HG03175 (cell line): ENCODE measurements around the gene MS4A10.

ENCODE experiments used
- ATAC-seq: cut with Tn5 transposase; IDR thresholded peaks from one replicate; pipeline ENCODE4 v1.9.1; 2021; ENCODE audit warnings: mild to moderate bottlenecking, moderate library complexity; ENCODE audit not compliant: unreplicated experiment

MS4A10 gene

DNA sequence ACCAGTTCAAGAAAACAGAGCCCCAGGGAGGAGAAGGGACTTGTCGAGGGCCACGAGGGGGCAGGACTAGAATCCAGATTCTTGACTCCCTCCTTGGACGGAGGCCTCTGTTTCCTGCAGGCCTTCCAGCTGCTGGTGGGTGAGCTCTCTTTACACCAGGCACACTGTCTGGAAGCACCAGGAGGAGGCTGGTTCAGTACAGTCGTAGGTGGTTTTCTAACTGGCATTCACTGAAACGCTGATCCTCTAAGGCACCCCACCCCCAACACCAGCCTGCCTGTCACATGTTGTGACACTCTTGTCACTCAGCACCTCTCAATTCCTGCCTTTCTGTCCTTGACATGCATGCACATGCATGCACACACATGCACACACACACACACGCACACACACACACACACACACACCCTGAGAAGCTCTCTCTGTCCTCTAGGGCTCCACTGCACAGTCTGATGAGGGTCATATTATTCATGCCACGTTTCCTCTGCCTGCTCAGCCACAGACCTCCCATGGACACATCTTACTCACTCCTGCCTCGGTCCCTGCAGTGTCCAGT, 751 bp downstream of the MS4A10 start:
- no peak for ATAC-seq

DNA sequence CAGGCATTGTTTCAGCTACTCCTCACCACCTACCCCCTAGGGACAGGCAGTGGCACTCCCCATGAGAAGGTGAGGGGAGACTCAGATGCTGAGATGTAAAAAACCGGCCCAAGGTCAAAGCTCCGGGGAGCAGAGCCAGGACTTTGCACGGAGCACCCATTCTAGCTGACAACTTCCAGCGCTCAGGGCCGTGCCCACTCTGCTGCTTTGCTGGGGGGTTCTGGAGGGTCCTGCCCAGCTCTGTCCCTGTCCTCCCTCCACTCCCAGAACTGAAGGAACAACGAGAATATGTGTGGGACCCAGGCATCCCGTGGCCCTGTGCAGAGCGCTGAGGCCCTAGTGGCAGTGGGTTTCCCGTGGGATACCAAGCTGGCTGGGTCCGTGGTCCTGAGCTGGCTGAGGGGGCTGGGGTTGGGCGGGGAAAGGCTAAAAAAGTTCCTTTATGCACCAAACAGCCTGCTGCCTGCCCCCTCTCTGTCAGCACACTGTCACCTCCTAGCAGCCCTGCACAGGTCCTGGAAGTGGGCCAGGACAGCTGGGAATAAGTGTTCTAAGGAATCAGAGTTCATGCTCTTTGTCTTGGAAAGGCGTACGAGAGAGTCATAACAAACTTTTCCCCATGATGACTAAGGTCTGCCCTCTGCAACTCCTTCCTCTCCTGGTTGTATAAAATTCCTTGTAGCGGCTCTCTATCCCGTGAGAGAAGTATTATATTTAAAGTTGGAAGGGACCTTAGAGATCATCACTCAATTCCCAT, 1.9 kb downstream of the MS4A10 start:
- ATAC-seq: no peak

DNA sequence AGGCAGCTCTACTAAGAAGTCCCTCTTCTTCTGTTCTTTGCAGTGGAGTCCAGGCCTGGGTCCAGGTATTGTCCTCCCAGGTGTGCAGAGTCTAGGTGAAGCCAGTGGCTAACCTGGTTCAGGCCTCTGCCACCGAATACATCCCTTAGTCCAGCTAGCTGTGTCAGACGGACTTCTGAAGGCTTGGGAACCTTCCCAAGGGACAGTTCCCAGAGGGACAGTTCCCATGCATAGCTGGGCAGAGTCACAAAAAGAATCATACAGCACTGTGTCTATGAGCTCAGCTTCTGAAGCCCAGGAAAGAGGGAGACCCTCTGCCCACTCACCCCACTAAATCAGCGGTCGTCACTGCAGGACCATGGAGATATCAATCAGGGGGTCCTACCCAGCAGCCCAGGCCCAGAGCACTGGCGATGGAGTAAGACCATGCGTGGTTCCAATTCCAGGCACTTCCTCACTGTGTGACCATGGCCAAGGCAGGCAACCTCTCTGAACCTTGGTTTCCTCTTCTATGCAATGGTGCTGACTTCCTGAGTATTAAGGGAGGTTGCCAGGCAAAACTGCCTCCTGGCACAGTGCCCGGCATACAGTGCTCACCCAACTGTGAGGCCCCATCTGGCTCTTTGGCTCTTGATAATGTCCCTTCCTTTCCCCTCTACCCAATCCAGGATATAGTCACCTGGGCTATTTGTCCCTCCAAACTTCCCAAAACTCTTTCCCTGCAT, 3.4 kb downstream of the MS4A10 start:
- no peak for ATAC-seq

DNA sequence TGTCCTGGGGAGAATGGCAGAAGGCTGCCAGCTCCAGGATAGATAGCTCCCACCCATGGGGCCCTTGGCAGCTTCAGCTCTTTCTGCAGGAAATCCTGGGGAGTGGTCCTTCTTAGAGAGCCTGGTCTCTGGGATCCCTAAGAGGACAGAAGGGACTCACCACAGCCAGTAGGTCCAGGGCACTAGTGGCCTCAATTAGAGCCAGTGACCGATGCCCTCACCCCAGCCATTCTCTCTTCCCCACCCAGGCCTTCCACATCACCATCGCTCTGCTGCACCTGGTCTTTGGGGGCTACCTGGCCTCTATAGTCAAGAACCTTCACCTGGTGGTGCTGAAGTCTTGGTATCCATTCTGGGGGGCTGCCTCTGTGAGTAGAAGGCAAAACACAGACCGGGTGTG, 5.6 kb downstream of the MS4A10 start:
- ATAC-seq: no peak

DNA sequence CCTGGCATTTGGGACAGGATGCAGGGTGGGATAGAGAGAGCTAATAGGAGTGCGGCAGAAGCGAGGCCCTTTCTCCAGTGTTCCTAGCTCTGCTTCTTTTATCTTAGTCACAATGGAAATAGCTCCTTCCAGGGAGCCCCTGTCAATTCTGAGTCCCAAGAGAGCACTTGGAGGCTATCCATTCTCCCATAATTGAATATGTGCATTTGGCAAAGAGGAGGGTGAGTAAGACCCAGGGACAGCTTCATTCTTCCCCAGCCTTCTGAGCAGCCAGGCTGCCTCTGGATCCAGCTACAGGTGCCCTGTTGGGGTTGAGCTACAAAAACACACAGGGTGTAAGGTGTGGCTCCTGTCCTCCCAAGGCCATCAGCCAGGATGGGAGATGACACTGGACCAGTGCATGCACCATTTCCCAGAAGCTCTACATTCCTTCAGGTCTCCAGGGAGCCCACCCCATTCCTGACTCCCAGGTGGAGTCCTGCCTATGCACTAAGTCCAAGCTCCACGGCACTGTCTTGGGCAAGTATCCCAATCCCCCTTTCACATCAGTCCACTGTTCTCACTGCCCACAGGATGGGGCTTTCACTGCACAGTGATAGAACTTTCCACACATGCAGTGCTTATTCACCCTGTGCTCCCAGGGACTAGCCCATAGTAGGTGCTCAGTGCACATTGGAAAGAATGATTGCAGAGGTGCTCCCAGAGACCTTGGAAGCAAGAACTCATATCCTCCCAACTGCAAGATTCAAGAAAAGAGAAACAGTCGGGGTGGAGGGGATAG, 6.2 kb downstream of the MS4A10 start:
- no peak for ATAC-seq

DNA sequence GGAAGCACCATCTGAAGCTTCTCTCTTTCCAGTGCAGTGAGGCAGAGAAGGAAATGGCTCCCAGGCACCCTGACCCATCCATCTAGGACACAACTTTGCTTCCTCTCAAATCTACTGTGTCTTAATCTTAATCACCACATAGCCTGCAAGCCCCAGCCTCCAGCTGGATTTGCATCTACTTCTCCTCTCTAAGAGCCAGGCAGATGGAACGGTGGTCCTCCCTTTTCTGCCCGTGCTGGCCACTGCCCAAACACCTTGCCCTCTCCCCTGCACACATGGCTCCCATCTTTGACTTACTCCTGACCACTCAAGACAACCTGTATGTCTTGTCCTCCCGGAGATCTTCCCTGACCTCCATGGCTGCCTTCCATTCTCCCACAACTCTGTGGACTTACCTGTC, 7.4 kb downstream of the MS4A10 start:
- ATAC-seq: no peak

DNA sequence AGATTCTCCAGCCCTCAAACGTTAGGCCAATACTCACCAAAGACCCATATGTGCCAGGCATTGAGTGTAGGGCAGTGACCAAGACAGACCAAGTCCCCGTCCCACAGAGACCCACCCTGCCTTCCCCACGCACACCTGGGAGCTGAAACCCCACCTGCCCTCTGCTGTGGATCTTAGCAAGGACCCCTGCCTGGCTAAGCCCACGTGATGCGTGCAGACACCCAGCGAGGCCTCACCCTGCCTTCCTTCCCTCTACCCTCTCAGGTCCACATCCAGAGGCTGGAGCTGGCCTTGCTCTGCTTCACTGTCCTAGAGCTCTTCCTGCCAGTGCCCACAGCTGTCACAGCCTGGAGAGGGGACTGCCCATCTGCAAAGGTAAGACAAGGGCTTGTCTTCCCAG, 10.2 kb downstream of the MS4A10 start:
- no peak for ATAC-seq

DNA sequence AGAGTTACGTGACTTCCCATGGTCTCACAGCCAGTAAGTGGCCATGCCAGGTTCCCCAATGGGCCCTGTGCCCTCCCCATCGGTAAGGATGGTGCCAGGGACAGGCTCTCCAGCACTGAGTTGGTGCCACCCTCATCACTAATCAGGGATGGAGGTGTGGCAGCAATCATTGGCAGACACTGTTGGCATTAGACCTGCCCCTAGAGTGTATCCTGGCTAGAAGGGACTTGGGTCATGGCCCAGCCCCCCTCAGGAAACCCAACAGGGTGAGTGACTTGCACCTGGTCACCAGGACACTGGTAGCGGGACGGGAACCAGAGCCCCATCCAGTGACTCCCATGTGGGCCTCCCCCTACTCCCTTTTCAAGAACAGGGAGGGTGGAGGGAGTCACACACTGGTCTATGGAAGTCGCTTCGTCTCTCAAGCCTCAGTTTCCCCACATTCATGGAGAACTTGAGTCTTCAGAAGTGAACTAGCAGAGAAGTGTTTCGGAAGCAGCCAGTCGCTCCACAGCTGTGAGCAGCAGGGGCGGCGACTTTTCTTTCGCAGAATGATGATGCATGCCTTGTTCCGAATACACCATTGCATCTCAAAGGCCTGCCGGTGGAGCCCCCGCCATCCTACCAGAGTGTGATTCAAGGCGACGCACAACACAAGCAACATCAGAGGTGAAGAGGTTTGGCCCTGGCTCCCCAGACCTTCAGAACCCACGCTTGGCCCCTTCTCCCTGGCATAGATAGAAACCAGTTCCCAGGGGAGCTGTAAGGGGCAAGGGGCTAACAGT, 12.9 kb downstream of the MS4A10 start:
- no peak for ATAC-seq

DNA sequence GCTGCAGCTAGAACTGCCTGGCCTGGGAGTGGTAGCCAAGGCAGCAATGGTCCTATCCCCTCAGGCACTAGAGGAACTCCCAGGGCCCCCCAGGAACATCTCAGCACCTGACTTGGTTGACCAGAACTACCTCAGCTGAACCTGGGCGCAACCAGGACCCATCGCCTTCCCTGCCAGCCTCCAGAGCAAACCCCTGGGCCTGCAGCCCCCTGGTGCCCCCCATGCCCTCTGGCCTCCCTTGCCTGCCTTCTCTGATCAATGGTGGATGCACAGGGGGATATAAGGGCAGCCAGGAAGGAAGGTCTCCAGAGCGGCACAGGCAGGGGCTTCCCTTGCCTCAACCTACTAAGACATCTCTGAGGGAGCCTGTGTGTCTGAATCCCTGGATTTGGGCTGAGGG, 13.5 kb downstream of the MS4A10 start:
- no peak for ATAC-seq

DNA sequence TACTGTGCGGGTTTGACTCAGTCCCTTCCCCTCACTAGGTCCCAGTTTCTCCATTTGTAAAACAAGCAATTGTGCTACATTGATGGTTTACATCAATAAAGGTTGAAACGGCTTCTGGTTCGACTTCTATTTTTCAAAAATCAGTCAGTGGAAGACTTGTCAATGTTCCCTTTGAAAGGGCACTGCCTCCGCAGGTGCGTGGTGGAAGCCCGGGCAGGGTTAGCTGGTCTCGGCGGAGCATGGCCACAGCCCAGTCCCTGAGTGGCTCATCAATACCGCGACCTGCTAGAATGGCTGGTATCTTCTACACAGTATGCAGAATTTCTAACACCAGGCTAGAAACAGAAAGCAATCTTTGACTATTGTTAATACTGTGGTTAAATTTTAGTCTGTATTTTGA, 16.1 kb downstream of the MS4A10 start:
- no peak for ATAC-seq

DNA sequence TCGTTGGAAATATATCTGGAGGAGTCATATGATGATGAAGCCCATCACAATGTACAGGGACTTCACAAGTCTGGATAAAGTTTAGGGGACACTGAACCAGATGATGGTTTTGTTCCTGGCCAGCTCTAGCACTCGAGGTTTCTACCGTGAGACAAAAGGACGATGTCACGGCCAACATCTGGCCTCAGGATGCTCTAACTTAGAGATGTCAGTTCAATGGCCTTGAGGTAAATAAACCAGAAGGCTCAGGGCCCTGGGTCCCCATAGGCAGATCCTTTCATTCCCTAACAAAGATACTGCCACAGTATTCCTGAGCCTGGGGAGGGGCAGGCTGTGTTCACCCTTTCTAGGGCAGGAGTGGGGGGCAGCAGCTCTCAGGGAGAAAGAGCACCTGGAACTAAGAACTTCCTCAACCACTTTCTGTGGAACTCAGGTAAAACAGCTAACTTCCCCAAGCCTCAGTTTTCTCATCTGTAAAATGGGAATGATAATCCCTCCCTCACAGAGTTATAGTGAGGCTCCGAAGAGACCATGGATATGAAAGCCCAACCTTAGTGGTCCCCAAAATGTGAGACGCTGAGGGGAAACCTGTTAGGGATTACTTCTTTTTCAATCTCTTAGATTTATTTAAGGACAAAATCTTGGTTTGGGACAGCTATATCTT, 18.3 kb downstream of the MS4A10 start:
- no peak for ATAC-seq

DNA sequence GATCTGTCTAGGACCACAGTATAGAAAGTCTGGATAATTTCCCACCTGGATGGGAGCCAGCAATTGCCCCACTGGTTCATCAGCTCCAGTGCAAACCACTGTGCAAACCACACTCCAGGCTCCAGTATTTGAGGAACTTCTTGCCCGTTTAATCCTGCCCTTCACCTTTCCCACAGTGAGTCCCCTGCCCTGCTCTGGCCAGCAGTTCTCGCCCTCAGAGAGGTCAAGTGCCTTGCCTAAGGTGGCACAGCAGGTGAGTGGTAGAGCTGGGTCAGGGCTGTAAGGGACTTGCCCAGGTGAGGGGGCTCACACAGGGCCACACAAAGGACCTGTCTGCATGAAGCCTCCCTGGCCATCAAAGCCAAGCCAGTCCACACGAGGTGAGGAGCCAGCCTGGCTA, 24.1 kb downstream of the MS4A10 start:
- ATAC-seq: no peak

DNA sequence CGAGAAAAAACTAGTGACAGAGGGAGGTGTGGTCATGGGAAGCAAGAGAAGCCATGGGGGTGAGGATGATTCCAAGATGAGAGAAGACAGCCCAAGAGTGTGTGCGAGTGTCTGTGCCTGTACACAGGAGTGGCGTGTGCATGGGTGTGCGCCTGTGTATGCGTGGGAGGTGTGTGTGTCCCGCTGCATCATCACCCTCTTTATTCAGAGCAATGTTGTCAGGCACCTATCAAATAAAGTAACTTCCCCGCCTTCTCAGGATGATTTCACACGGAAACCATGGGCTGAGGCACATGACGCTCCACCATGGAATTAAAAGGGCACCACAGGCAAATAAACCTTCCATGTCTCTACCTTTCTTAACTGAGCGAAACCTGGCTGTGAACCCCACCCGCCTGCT, 24.6 kb downstream of the MS4A10 start:
- no peak for ATAC-seq

DNA sequence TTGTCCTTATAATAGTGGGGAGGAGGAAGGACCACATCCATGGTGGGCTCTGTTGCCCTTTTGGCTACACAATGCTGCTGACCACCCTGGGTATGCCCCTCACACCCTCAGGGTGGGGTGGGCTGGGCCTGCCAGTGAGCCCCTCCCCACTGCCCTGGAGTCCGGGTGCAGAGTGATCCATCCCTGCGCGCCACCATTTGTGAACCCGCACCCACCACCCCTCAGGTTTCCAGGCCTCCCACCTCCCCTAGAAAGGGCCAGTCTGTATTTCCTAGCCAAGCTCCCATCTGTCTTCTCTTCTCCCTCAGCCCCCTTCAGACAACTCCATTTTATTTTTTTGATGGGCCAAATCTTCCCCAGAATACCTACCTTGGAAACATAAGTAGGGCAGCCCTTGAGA, 25.0 kb downstream of the MS4A10 start:
- ATAC-seq: no peak

DNA sequence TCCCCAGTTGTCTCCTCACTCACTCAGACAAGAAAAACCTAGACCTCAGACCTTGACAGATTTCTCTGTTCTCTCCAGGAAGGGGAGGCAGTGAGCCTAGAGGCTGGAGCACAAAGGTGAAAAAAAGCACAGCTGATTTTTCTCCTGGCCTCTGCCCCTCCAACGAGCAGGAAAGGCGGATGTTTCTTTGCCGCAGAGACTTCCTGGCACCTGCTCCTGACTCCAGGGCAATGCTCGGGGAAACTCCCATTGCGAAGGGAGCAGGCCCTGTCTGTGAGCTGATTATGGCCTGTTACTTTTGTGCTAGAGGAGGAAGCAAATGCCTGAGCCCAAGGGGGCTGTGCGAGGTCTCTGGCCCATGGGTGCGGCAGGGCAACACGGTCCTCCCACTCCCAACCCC, 25.4 kb downstream of the MS4A10 start:
- no peak for ATAC-seq

DNA sequence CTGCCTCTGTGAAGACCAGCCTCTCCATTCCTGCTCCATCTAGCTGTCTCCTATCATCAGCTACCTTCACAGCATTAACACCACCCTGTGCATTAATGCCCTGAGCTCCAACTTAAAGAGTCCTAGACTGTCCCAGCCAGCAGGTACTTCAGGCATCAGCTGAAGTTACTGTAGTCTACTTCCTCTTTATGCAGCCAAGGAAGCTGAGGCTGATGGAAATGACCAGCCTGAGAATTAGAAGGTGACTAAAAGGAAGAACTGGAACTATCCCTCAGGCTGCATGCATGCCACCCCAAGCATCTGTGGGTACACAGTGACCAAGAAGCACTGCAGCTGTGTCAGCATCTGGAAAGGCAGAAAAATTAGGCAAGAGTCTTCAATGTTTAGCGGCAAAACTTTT, 28.2 kb downstream of the MS4A10 start:
- ATAC-seq: no peak

DNA sequence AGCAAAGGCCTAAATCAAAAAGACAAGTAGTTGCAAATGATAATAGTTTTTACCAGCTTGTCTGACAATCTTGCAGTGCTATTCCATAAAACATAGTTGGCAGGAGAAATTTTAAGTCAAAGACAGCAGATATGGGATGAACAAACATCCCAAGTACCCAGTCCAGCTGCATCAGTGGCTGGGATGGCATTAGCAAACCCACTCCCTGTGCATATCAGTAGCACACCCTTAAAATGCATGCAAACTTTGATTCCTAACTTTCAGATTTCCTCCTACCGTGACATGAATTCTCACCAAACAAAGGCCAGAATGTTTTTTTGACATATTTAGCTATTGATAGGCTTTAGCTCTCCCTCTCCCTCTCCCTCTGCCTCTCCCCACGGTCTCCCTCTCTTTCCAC, 29.0 kb downstream of the MS4A10 start:
- ATAC-seq: no peak

DNA sequence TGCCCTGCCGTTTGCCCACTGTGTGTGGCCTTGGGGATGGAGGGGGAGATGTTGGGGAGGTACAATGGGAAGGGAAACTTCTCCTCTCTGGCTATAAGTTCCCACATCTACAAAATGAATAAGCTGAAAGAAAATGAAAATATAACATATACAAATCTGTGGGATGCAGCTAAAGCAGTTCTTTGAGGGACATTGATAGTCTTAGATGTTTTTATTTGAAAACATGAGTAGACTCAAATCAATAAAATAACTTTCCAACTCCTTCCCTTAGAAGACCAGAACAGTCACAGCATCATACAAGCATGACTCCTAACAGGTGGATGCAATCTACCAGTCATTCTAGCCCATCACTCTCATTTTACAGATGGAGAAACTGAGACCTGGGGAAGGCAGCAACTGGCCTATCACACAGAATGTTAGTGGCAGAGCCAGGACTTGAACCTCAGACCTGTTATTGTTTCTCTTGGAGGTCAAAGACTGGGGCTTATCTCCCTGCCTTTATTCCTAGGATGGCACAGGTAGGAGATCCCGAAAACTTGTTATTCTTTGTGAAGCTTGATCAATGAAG, 31.5 kb downstream of the MS4A10 start:
- ATAC-seq: no peak

DNA sequence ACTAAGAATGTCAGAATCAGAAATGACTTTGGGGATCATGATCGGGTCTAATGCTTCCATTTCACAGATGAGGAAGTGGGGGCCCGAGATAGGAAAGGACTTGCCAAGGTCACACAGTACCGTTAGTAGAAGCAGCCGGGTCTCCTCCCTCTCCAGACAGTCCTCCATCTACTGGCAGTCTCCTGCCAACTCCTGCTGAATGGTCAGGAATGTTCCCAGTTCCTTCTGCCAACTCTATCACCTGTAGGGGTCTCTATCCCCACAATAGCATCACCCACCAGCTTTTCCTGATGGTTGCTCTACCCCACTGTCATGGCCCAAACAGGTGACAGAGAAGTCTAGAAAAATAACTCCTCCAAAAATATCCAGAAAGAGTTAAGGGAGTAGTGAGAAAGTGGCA, 32.9 kb downstream of the MS4A10 start:
- no peak for ATAC-seq
